Prostate gland (tissue), 2 donors: ENCODE results near the gene CSAD.
A peak's percentile ranks its signal among the peaks of the same experiment; 100 is the strongest.

Source experiments
- POLR2A ChIP-seq: fragments of 450-650 bp; IDR thresholded peaks from one replicate; pipeline ENCODE4 v1.6.1; 2016; ENCODE audit warnings: antibody characterized with exemption, mild to moderate bottlenecking
- POLR2AphosphoS5 ChIP-seq: sonication (generic); formaldehyde crosslinking; IDR thresholded peaks from one replicate; pipeline ENCODE4 v1.6.1; 2017; ENCODE audit warnings: antibody characterized with exemption
- TF ChIP-seq, protein P1 (sequence below), 4 experiments: fragments of 200-600 bp in 2 of 4; fragments of 450-650 bp in 2 of 4; sonication (generic) in 2 of 4; IDR thresholded peaks; 1 replicate in 3 of 4; 2 replicates in 1 of 4; pipeline ENCODE4 v1.5.1; 2016 to 2019; ENCODE audit warnings: antibody characterized with exemption in 4 of 4, mild to moderate bottlenecking in 2 of 4, moderate library complexity in 2 of 4

DNA sequence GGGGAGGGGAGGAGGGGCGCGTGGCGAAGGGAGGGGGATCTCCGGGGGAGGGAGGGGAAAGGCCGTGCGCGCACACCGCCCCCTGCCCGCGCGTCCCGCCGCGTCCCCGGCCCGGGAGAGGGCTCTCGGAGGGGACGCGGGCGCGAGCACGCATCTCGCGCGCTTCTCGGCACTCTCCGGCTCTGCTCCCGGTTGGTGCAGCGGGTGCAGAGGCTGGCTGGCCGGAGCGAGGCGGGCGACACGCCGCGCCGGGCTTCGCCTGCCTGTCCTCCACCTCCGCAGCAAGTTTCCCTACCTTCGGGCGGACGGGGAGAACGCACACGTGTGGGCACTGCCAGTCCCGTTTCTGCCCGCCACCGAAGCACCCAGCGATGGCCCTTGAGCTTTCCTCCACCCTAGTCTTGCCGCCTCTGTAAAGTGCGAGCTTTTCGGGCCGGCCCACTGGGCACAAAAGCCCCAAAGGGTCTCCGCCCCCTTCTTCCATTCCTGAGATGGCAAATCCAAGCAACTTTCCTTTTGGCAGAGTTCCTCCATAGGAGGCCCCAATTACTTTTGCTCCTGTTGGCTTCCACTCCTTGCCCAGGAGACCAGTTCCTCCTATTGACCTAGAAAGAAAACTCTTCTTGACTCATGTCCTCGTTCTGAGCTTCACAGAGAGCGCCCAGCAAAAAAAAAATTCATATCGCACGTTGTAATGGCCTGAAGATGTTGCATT, 363 bp upstream of the CSAD start:
- TF ChIP-seq, protein P1, sequence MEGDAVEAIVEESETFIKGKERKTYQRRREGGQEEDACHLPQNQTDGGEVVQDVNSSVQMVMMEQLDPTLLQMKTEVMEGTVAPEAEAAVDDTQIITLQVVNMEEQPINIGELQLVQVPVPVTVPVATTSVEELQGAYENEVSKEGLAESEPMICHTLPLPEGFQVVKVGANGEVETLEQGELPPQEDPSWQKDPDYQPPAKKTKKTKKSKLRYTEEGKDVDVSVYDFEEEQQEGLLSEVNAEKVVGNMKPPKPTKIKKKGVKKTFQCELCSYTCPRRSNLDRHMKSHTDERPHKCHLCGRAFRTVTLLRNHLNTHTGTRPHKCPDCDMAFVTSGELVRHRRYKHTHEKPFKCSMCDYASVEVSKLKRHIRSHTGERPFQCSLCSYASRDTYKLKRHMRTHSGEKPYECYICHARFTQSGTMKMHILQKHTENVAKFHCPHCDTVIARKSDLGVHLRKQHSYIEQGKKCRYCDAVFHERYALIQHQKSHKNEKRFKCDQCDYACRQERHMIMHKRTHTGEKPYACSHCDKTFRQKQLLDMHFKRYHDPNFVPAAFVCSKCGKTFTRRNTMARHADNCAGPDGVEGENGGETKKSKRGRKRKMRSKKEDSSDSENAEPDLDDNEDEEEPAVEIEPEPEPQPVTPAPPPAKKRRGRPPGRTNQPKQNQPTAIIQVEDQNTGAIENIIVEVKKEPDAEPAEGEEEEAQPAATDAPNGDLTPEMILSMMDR (IDR thresholded peaks at IDR 0.05): no peak
- no peak for TF ChIP-seq POLR2A
- TF ChIP-seq POLR2AphosphoS5: peak; percentile 21
